Medulla oblongata (tissue), 1 donor: ENCODE measurements around the gene CYS1.
"Not testable (repeated sequence)": the region's sequence is repeated elsewhere in the genome, so short reads cannot be mapped to it uniquely, and the experiment has no call there.

Experiments
- DNase-seq: peaks from one replicate; pipeline ENCODE4 v3.0.0-alpha.2; 2015; ENCODE audit errors: extremely low spot score

Gene CYS1

GRCh38 chr2:10030798-10031197 lies 49.4 kb downstream of the CYS1 start:
- DNase-seq, result not testable (repeated sequence)

DNA sequence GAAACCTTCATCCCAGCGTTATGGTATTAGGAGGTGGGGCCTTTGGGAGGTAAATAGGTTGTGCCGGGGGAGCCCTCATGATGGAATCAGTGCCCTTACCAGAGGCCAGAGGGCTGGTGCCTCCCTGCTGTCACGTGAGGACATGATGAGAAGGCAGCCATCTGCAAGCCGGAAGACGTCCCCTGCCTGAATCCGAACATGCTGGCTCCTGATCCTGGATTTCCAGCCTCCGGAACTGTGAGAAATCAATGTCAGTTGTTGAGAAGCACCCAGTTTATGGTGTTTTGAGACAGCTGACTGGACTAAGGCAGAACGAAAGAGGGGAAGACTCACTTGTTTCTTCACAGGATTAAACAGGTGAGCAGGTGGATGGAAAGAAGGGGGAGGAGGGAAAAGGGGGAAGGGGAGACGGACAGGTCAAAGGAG lies 49.9 kb downstream of the CYS1 start:
- no peak for DNase-seq

GRCh38 chr2:10029875-10030223 lies 50.4 kb downstream of the CYS1 start:
- no peak for DNase-seq

- no peak for DNase-seq
Measured at GRCh38 chr2:10028988-10029874, 51.0 kb downstream of the CYS1 start.

DNA sequence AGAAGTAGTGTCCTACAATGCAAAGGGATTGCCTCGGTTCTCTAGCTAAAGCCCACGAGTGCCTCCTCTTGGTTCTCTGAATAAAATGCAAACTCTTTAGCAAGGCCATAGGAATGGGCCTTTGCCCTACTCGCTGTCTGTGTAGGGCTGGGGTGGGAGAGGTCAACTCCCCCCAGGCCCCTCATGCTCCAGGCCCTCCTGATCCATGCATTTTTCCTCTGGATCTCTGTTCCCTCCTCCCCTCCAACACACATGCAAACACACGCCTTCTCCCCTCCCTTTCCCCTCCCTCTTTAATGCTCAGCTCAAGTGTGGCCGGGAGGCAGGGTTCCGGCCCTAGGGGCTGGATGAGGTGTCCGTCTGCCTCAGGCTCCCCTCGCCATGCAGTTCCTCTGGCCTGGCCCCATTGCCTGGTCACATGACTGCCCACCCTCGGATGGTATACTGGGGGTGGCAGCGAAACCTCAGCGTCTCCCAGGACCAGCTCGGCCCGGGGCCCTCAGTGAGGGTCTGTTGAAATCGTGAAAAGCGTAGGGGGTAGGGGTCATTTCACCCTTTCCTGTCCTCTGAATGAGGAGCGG lies 51.7 kb downstream of the CYS1 start:
- DNase-seq, result no peak

DNA sequence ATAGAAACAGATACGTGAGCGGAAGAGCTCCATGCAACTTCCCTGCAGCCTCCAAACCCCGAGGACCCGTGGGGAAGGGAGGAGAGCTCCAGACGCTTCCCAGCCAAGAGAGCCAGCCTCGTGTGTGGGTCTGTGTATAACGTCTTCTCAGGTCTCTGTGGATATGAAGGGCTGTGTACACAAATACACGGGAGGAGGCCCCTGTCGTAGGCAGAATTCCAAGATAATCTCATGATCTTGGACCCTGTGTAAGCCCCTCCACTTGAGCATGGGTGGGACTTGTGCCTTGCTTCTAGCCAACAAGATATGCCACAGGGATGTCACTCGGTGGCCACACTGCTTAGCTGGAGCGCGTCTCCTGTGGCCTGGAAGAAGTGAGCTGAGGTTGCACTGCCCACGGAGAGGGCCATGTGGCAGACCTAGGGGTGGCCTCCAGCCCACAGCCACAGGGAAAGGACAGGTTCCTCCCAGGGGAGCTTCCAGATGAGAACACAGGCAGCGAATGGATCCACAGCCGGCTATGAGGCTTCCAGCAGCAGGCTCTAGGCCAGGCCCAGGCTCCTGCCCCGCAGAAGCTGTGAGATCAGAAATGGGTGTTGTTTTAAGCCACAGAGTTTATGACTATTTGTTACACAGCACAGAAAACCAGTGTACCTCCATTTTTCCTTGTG lies 52.4 kb downstream of the CYS1 start:
- no peak for DNase-seq

DNA sequence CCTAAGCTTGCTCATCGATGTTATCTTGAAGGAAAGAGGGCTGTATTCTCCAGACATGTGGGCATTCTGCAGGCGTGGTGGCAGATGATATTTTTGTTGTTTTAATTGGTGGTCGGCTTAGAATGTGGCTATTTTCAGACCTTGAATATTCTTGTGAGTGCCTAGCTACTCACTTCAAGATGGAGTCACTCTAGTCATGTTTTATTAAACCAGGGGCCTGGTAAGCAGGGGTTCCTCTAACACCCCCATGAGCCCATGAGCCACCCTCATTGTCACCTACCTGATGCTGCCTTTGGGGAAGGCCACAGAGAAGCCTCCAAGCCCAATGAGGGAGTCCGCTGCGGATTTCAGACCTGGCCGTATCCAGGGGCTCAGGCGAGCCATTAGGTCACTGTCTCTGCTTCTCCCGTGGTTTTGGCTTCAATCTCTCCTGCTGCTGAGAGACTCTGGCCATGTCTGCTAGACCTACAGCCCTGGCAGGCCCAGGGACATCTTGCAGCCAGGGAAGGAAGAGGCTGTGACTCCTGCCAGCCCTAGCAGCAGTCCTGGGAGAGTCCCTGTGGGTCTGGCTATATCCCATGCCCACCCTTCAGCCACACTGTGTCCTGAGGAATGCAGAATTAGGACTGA lies 53.2 kb downstream of the CYS1 start:
- DNase-seq, result no peak

DNA sequence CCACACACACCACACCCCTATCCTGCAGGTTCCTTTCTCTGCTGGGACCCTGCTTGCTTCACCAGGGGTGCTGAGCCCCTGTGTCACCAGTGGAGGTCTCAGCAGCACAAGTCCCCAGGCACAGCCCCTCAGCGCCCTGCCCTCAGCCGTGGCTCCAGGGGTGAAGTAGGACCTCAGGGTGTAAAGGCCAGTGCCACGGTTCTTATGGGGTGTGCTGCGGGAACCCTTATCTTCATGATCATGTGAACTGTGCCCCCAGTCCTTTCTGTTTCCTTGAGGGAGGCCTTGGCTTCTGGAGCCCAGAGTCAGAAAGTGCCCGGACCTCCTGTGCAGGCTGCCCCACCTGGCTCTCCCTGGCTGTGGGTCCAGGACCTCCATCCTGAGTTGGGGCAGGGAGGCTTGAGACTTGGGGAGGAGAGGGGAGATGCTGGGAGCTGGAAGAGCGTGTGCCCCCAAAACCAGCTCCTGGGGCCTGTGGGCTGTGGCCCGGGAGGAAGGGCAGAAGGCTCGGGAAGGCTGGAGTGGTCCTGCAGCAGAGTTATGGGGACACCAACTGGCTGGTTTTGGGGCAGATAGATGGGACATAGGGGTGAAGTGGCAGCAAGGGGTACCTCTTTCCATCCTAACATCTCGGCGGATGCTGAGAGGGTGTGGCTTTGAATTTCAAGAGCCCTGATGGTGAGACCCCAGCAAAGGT lies 57.1 kb downstream of the CYS1 start:
- no peak for DNase-seq

- no peak for DNase-seq
Measured at GRCh38 chr2:10022445-10022844, 57.8 kb downstream of the CYS1 start.

DNA sequence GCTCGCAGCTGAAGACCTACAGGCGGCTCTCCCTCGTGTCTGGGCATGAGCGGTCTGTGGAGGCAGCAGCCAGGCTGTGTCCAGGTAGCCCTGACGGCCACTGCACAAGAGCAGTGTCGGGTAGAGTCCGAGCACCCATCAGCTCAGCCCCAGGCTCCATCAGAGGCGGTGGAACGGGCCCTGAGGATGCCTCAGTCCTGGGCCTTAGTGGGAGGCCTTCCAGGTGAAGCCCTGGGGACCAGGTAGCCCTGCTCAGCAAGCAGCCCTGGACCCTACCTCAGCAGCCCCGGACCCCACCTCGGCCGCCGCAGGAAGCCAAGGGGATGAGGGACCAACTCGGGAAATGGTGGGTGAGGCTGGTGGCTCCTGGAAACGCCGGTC lies 58.2 kb downstream of the CYS1 start:
- no peak for DNase-seq

GRCh38 chr2:10019602-10020400 lies 60.4 kb downstream of the CYS1 start:
- no peak for DNase-seq

GRCh38 chr2:10019174-10019573 lies 61.0 kb downstream of the CYS1 start:
- no peak for DNase-seq

- DNase-seq, result no peak
Measured at GRCh38 chr2:10017313-10017941, 62.8 kb downstream of the CYS1 start.

DNA sequence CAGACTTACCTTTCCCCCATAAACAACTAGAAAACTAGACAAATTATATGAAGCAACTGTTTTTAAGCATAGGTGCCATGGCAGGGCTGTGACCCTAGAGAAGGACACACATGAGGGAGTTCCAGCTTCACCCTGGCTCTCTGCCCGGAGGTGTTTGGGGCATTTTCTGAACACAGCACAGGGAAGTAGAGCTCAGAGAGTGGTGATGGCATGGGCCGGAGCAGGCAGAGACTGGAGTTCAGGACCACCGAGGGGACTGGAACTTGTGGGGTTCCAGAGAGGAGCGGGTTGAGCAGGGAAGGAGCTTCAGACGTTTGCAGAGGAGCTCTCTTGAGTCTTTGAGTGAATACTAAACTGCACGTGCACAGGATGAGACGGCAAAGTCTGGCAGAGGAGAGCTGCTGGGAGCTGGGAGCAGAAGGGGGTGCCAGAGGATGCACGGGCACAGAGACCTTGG lies 63.4 kb downstream of the CYS1 start:
- no peak for DNase-seq

GRCh38 chr2:10016001-10016801 lies 64.0 kb downstream of the CYS1 start:
- no peak for DNase-seq

DNA sequence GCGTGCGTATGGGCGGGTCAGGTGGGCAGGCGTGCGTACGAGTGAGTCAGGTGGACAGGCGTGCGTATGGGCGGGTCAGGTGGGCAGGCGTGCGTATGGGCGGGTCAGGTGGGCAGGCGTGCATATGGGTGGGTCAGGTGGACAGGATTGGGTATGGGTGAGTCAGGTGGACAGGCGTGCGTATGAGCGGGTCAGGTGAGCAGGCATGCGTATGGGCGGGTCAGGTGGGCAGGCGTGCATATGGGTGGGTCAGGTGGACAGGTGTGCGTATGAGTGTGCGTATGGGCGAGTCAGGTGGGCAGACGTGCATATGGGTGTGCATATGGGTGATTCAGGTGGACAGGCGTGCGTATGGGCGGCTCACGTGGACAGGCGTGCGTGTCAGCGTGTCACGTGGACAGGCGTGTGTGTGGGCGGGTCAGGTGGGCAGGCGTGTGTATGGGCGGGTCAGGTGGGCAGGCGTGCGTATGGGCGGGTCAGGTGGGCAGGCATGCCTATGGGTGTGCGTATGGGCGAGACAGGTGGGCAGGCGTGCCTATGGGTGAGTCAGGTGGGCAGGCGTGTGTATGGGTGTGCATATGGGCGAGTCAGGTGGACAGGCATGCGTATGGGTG lies 64.7 kb downstream of the CYS1 start:
- DNase-seq, result not testable (repeated sequence)

DNA sequence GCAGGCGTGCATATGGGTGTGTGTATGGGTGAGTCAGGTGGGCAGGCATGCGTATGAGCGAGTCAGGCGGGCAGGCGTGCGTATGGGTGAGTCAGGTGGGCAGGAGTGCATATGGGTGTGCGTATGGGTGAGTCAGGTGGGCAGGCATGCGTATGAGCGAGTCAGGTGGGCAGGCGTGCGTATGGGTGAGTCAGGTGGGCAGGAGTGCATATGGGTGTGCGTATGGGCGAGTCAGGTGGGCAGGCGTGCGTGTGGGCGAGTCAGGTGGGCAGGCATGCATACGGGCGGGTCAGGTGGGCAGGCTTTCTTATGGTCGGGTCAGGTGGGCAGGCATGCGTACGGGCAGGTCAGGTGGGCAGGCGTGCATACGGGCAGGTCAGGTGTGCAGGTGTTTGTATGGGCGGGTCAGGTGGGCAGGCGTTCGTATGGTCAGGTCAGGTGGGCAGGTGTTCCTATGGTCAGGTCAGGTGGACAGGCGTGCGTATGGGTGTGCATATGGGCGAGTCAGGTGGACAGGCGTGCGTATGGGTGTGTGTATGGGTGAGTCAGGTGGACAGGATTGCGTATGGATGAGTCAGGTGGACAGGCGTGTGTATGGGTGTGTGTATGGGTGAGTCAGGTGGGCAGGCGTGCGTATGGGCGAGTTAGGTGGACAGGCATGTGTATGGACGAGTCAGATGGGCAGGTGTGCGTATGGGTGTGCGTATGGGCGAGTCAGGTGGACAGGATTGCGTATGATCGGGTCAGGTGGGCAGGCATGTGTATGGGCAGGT lies 65.6 kb downstream of the CYS1 start:
- no peak for DNase-seq

GRCh38 chr2:10013651-10014417 lies 66.4 kb downstream of the CYS1 start:
- not testable (repeated sequence) for DNase-seq
